Measurements from ENCODE around the gene DDX31.
A peak's percentile ranks its signal among the peaks of the same experiment; 100 is the strongest.

Gene DDX31

DNA sequence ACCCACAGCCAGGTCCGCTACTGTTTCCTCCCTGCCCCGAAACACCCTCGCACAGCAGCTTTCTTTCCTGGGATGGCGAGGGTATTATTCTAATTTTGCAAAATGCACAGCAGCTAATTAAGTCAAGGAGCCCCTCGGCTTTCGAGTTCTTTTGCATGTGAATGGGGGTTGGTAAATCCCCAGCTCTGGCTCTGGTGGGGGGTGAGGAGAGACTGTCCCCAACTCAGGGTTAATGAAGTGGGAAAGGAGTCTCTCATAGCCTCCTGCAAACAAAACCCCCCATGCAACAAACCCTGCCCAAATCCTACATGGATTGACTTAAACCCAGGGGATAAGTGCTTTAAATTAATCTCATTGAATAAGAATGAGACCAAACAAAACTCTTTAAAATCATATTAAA is 78.5 kb downstream of the DDX31 start:
- DNase-seq: no peak

DNA sequence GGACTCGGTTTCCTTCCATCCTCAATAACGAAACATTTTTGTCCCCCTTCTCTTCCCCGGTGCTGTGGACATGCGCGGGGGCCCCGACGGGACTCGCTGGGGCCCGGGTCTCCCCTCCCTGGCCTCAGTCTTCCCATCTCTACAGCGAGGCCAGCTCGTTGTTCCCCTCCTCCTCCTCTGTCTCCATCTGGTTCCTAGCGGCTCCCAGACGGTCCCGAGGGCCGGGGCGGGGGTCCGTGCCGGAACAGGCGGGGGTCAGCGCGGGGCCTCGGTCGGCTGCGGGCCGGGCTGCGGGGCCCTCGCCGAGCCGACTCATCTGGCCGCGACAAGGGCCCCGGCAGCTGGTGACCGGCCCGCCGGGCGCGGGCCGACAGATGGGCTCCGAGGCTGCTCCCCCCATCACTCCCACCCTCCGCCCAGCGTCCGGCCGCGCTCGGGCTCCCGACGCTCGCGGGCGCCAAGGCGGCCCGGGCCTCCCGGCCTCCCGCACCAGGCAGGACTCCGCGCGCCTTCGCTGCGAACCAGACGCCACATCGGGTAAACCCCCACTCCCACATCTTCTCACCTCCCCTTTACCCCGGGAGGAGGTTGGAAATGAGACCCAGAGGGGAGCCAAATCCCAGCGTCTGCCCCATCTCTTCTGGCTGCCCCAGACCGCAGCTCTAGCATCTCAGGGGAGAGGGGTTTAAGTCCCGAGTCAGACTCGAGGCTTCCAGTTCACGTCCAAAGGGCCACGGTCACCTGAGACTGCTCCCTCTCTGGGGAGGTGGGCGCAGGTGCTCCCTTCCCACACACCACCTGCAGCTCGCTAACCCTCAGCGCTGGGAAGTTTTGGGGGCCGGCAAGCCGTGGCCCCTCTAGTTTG is 79.2 kb downstream of the DDX31 start:
- DNase-seq: no peak

DNA sequence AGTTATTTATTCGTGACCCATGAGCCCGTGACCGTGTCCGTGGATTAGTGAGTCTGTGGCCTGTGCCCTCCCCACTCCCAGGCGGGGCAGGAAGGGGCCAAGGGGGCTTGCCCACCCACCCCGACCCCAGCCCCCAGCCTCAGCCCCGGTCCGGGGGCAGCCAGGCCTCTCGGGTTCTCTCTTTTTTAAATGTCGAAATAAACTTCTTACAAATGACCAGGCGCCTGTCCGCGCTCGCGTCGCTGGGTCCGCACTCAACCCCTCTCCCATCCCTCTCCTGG is 79.8 kb downstream of the DDX31 start:
- no peak for DNase-seq

DNA sequence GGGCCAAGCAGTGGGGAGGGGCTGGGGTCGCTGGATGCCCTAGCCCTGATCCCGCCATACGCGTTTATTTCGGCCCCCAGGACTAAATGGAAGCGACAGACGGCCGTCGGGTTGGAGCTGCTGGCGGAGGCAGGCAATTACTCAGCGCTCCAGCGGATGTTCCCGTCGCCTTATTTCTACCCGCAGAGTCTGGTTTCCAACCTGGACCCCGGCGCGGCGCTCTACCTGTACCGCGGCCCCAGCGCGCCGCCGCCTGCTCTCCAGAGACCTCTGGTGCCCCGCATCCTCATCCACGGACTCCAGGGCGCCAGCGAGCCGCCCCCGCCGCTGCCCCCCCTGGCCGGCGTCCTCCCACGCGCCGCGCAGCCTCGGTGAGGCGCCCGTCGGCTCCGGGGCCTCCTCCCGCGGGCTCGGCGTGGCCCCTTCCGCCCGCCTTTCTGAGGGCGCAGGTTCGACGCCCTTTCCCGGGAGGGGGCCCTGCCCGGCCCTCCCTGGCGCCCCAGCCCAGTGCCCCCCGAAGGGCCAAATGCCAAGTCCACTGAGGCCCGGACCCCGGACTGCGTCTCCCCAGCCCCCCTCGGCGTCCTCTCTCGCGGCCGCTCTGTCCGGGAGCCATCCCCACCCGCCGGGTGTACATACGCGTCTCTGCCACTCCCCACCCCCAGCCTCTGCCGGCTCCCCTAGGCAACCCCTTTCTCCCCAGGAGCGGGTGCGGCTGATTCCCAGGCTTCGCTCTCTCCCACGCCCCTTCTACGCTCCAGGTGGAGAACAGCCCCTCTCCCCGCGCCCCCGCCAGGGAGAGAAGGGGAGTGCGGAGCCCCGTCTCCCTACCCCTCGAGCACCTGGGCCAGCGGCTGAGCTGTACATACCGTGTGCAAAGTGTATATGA is 80.4 kb downstream of the DDX31 start:
- no peak for DNase-seq

DNA sequence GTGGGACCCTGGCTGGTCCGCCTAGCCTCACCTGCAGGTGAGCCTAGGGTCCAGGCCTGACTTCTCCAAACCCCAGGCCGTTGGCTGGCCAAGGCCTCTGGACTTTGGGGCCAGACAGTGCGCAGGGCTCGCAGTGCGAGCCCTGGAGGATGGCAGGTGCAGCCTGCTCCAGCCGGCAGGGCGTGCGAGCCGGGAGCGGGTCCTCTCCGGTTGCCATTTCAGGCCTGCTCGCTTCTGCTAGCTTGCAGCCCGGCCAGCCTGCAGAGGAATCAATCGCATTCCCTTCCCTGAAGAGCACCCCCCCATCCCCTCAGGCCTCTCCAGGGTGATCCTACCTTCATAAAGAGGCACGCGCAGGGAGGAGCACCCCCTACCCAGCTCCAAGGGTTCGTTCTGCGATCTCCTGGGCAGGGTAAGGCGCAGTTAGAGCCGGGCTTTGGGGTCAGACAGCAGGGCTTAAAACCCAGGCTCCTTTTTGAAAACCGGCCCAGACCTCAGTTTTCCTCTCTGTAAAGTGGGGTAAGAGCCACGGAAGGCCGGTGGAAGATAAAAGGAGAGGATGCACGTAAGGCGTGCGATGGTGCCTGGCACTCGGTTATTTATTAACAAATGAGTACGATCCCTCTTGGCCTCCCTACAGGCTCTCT is 81.2 kb downstream of the DDX31 start:
- no peak for DNase-seq

DNA sequence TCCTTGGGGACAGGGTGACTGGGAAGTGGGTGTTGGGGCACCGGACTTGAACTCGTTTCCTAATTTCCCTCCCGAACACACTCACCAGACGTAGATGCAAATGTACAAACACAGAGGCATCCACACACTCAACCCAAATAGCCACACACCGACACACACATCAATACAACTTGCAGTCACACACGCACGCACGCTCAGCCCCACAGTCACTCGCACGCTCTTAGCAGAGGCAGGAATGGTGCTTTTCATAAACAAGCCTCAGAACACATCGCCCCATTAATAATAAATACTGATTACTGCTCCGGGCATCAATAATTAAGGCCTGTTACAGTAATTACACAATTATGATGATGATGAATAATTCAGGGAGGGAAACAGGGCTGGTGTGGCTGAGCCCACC is 81.7 kb downstream of the DDX31 start:
- no peak for DNase-seq

DNA sequence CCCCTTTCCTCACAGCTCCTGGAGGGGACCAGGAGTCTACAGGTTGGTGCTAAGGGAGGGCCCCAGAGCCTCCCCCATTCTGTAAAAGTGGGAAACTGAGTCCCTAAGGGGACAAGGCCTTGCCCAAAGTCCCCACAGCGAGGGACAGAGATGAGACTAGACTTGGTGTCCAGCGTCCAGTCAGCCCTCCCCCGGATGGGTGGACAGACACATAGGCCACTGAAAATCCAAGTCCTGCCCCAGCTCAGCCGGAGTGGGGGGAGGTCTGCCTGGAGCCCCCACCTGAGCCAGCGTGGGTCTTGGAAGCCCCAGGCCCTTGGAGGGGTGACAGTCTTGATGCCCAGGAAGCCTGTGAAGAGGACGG is 82.2 kb downstream of the DDX31 start:
- no peak for DNase-seq

DNA sequence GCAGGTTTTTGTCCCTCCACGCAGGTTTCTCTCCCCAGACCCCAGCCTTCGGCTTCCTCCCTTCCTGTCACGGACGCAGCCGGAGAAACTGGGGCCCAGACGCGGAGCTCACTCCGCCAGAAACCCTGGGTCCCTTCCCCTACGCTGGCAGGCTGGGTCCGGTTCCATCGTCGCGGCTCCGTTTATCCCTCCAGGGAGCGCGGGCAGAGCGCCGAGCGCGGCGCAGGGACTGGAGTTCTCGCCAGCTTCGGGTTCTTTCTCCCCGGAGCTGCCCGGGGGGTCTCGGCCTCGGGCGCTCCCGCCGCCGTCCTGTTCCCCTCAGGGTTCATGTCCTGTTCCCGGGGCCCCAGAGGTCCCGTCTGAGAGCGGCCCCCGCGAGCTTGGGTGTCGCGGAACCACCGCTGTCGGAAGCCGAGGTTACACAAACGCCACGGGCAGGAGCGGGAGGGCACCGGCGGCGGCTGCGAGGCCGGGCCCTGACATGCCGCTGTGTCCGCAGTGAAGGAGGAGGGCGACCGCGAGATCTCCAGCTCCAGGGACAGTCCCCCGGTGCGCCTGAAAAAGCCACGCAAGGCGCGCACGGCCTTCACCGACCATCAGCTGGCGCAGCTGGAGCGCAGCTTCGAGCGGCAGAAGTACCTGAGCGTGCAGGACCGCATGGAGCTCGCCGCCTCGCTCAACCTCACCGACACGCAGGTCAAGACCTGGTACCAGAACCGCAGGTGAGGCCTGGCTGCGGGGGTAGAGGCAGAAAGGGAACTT is 82.8 kb downstream of the DDX31 start:
- DNase-seq: no peak

DNA sequence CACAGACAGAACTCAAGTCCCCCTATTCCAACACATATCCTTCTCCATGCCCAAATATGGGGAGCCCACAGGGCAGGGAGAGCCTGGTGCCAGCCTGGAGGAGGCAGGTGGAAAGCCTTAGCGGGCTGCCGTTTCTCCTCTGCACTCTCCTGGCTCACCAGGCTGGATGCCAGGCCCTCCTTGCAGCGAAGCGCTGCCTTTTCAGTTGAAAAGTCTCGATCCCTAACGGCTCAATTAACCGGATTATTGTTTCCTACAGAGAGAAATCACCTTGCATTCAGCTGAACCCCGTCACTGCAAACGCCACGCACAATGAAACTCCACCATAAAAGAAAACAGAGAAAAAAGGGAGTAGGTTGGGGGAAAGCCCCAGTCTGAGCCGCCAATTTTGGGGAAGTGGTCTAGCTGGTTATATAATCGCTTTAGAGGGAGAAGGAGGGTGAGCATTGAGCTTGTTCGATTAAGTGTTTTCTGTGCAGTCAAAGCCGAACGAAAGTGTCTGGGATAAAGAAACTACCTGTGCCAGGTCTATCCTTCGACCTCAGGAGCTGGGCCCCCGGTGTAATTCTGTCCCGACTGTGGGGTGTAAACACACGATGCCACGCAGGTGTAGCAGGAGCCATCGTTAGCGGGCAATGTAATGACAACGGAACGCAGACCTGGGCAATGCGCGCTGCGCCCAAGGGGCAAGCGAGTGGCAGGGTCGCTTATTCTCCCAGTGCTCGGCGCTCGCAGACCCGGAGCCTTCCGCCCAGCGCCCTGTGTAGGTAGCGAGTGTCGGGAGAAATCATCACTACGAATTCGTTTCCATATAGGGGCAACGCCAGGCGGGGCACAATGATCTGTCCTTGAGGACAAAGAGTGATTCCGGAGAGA is 83.6 kb downstream of the DDX31 start:
- no peak for DNase-seq

DNA sequence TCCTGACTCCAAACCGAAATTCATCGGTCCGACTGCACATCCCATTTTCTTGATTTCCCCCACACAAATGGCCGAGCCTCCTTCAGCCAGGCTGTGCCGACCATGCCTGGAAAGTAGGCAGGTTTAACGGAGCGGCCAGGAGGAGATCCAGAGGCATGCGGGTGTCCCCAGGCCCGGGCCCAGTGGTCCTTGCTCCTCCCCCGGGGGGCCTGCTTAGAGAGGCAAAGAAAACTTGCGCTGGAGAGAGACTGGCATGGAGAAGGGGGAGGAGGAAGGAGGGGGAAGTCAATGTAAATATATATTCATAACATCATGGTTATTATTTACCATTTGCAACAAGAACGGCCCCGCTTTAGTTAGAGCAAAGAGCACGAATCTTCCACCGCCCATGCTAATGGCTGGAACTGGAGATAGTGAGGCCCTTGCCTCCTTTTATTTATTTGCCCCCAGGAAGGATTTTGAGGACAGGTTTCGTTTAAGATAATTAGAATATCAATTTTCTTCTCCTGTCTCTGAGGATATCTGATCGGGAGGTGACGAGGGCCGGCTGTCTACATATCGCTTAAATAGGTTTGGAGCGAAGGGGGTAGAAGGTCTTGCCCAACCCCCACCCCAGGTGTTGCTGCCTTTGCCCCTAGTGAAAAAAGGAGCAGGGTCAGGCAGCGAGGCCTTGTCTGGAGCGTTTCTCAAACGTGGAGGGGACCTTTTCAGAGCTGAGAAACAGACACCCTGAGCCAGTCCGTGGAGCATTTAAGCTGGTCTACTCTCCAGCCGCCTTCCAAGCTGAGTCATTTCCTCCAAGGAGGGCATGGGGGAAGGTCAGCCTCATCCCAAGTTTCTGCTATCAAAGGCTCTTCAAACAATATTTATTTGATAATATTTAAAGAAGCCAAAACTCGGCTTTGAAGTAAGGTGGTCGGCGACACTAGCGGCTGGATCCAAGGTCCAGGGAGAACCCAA is 84.9 kb downstream of the DDX31 start:
- no peak for DNase-seq

DNA sequence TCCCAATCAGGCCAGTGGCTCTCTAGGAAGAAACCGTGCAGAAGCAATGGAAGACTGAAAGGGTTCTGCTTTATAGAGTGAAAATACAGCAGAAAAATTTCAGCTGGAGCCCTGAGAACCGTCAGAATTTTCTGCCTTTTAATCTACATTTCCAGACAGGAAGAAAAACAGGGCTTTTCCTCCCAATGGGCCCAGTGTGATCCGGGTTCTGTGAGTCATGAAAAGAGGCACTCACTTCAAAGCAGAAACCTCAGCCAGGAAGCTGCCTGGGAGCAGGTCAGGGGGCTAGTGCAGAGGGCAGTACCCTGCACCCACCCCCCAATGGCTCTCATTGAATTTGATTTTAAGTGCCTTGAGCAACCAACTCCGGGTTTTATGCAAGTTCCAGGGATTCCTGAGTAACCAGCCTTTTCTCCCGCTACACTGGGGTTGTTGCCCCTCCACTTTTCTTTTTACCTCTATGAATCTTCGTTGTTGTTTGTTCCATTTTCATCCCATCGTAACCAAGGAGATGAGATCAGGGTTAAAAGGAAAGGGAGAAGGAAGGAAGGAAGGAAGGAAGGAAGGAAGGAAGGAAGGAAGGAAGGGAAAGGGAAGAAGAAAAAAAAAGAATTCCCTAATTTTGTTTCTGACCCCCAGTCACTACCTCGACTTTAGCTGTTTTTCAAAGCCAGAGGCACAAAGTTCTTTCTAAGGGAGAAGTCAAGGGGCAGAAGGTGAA is 86.0 kb downstream of the DDX31 start:
- DNase-seq: no peak

DNA sequence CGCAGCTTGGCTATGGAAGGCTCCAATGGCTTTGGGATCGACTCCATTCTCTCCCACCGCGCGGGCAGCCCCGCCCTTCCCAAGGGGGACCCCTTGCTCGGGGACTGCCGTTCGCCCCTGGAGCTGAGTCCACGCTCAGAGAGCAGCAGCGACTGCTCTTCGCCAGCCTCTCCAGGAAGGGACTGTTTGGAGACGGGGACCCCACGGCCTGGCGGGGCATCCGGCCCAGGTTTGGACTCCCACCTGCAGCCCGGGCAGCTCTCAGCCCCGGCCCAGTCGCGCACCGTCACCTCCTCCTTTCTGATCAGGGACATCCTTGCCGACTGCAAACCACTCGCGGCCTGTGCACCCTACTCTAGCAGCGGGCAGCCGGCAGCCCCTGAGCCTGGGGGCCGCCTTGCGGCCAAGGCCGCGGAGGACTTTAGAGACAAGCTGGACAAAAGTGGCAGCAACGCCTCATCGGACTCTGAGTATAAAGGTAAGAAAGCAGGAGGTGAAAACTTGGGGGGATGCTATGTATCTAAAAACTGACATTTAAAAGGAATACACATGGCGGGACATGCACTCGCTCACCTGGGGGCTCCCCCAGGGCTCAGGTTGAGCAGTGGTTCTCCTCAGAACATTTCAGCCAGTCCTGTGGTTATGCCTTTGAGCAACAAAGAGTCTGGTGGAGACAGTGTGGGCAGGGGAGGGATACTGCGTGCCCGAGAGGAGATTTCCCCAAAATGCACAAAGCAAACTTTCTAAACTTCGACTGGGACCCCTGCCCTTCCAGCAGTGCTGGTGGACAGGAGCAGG is 86.8 kb downstream of the DDX31 start:
- no peak for DNase-seq

DNA sequence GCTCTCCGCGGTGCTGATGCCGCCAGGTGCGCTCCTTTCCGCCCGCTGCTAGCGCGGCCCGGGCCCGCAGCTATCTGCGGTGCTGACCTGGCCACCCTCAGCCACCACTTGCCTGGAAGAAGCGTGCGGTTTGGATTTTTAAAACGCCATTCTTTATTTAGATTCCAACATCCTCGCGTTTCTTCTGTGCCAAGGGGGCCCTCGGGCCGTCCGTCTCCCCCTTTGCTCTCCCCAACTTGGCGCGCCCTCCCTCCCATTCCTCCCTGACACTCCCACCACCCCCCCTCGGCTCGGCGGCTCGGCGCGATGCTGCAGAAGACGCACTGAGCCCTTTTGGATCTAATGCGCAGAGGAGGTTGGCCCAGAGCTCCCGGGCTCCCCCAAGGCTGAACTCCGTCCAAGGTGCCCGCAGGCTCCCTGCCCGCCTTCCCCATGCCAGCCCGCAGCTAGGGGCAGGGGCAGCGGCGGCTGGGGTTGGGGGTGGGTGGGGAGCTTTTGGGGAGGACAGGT is 87.5 kb downstream of the DDX31 start, which contains the start of gene BARHL1:
TSS of gene BARHL1 (plus strand) at position 331 of the 510 bp plus-strand sequence. CDS start 192 bp downstream, outside the sequence.
- no peak for DNase-seq

DNA sequence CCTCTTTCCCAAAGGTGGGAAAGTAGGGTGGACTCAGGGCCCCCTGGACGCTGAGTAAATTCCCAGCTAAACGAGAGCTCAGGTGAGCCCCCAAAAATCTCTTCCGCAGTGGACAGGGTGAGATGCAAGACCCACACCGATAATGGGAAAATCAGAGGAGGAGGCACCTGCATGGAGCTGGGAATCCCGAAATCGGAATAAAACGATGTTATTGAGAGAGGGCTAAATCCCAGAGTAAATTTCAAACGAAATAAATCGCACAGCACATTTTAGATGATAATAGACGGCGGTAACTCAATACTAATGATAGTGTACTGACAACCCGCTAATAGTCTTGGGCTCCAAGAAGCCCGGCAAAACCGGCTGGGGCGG is 90.4 kb downstream of the DDX31 start:
- DNase-seq: no peak

DNA sequence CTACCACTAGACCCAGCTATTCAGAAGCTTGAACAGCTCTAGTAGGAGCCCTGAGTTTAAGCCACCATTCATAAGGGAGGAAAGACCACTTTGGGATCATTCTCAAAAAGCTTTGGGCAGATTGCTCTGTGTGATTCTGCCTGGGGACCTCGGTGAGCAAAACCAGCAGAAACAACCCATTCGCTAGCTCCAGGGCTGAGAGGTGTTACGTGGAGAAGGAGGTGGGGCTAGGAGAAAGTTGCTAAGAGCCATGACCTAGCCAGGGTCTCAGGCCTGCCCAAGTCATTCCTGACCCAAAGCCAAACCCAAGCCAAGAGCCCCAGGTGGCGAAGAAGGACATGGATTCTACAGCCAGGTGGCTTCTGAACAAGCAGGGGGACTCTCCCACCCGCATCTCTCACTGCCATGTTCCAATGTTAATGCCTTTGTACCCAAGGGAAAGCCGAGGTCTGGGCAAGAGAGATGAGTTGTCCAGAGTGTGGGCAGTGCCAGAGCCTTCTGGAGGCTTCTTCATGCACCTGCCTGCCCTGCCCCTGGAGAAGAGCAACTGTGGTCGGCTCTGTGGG is 91.3 kb downstream of the DDX31 start:
- no peak for DNase-seq

DNA sequence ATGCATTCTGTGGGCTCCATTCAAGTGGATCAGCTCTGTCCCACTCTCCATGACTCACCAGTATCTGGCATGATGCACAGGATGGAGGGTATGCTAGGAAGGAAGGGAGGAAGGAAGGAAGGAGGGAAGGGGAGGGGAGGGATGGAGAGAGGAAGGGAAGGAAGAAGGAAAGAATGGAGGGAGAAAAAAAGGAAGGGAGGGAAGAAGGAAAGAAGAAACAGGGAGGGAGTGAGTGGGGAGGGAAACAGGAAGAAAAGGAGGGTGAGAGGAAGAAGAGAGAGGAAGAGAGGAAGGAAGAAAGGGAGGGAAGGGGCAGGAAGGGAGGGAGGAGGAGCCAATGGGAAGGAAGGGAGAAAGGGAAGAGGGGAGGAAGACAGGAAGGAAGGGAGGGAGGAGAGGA is 92.7 kb downstream of the DDX31 start:
- DNase-seq: no peak

DNA sequence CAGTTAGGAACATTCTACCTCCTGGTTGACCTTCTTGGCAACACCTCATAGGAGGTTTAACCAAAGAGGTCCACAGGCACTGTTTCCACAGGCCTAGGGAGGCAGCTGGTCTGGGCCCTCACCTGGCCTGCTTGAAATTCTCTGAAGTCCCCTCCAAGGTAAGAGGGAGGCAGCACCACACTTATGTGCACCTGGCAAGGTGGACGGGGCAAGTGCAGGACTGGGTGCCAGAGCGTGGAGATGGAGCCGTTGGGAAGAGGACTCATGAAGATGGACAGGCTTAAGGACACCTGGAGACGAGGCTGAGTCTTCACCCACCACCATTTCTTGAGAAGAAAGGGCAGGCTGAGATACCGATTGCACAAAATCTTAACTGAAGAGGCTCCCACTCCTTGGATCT is 94.0 kb downstream of the DDX31 start:
- DNase-seq: no peak

DNA sequence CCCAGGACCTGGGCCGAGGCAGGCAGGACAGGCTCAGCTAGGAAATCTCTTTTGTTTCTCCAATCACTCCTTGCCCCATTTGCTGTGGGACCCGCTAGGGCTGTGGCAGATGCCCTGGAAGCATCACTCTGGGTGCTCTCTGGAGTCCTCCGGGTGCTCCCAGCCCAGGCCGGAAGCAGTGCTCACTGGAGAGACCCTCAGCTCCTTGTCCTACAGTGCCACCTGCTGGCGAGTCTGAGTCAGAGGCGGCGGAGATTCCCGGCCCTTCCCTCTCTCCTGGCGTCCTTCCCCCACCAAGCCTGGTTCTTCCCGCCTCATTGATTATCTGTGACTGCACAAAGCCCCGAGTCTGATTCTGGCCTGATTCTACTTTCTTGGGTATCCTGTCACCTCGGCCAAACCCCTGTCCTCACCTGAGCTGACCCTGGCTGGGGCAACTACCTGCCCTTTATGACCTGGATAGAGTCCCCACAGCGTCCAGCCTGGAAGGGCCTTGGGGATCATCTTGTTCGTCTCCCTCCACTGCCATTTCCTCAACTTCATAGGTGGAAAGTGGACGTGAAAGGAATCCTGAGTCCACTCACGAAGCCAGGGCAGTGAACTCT is 94.7 kb downstream of the DDX31 start:
- DNase-seq: peak; percentile 66
